SK-N-SH (cell line): ENCODE measurements around the gene ZNF532. TPM values are rescaled to one million over a fixed set of nuclear protein-coding genes. Genes with fewer than 3 reads are reported as not detected.

Experiments
- CTCF ChIA-PET: fragments of 300-600, 350-600 bp; formaldehyde crosslinking; extraction: SDS; loops from one replicate; lab custom pipeline; 2021; lab: Yijun Ruan, JAX
- POLR2A ChIA-PET: fragments of 350-600 bp; sonication (Branson Sonifier 250); formaldehyde crosslinking; extraction: SDS; loops from one replicate; lab custom pipeline; 2020; ENCODE audit warnings: antibody characterized with exemption, inconsistent platforms; lab: Yijun Ruan, JAX
- DNase-seq: peaks from one replicate; pipeline ENCODE4 v3.0.0; 2012
- H2AFZ ChIP-seq: fragments of 200-600 bp; sonication (generic); 2 replicates; pipeline ENCODE4 v1.8.1; 2016; ENCODE audit warnings: antibody characterized with exemption, mild to moderate bottlenecking, low read depth
- H3F3A ChIP-seq: fragments of 200-600 bp; sonication (generic); replicated peaks from 2 replicates; pipeline ENCODE3; 2016; ENCODE audit warnings: antibody characterized with exemption, mild to moderate bottlenecking; ENCODE audit not compliant: insufficient read depth
- H3K27ac ChIP-seq, 2 experiments: fragments of 200-500 bp in 1 of 2; fragments of 200-600 bp in 1 of 2; sonication (Bioruptor generic) in 1 of 2; sonication (generic), shearing (Covaris generic) in 1 of 2; 2 replicates each; pipeline versions ENCODE4 v1.5.1 to v1.6.1; 2014 to 2016; ENCODE audit warnings: low read depth in 2 of 2, inconsistent platforms in 1 of 2, low read length in 1 of 2, mild to moderate bottlenecking in 1 of 2, mixed read lengths in 1 of 2
- H3K27me3 ChIP-seq: fragments of 200-600 bp; sonication (generic), shearing (Covaris generic); 2 replicates; pipeline ENCODE4 v1.6.1; 2016; ENCODE audit warnings: mixed run types; ENCODE audit not compliant: insufficient read depth
- H3K36me3 ChIP-seq, 2 experiments: fragments of 200-500 bp in 1 of 2; fragments of 200-600 bp in 1 of 2; sonication (Bioruptor generic) in 1 of 2; sonication (generic) in 1 of 2; replicated peaks in 1 of 2; 2 replicates each; pipeline versions ENCODE3 to v1.5.1; 2014 to 2016; ENCODE audit warnings: low read length in 1 of 2, mild to moderate bottlenecking in 1 of 2; ENCODE audit not compliant: insufficient read depth in 2 of 2, control insufficient read depth in 1 of 2
- H3K4me1 ChIP-seq, 2 experiments: fragments of 200-500 bp in 1 of 2; fragments of 200-600 bp in 1 of 2; sonication (Bioruptor generic) in 1 of 2; sonication (generic), shearing (Covaris generic) in 1 of 2; 2 replicates each; pipeline versions ENCODE4 v1.5.1 to v1.6.1; 2014 to 2016; ENCODE audit warnings: low read depth in 1 of 2, low read length in 1 of 2, mixed run types in 1 of 2; ENCODE audit not compliant: insufficient read depth in 2 of 2, control insufficient read depth in 1 of 2
- H3K4me2 ChIP-seq: fragments of 200-600 bp; sonication (generic), shearing (Covaris generic); 2 replicates; pipeline ENCODE4 v1.6.1; 2017; ENCODE audit warnings: mixed run types
- H3K4me3 ChIP-seq, 2 experiments: fragments of 200-500 bp in 1 of 2; fragments of 200-600 bp in 1 of 2; sonication (Bioruptor generic) in 1 of 2; sonication (generic), shearing (Covaris generic) in 1 of 2; 2 replicates each; pipeline versions ENCODE4 v1.5.1 to v1.8.1; 2014 to 2016; ENCODE audit warnings: low read depth in 2 of 2, inconsistent platforms in 1 of 2, low read length in 1 of 2, mild to moderate bottlenecking in 1 of 2, mixed read lengths in 1 of 2, moderate library complexity in 1 of 2
- H3K79me2 ChIP-seq: fragments of 200-600 bp; sonication (generic); 2 replicates; pipeline ENCODE4 v1.8.1; 2017; ENCODE audit warnings: mild to moderate bottlenecking; ENCODE audit not compliant: insufficient read depth
- H3K9ac ChIP-seq: fragments of 200-600 bp; sonication (generic); 2 replicates; pipeline ENCODE4 v1.6.1; 2017; ENCODE audit warnings: mixed run types
- H3K9me2 ChIP-seq: fragments of 200-600 bp; sonication (generic); 2 replicates; pipeline ENCODE4 v1.6.1; 2017; ENCODE audit warnings: mixed run types
- H3K9me3 ChIP-seq: fragments of 200-600 bp; sonication (generic); 2 replicates; pipeline ENCODE4 v1.6.1; 2017; ENCODE audit warnings: mixed run types, mild to moderate bottlenecking, moderate library complexity
- H4K20me1 ChIP-seq: fragments of 200-600 bp; sonication (generic); 2 replicates; pipeline ENCODE4 v1.6.1; 2017; ENCODE audit warnings: mild to moderate bottlenecking, mixed run types; ENCODE audit not compliant: insufficient read depth
- ELF1 ChIP-seq: IDR thresholded peaks from 2 replicates; pipeline ENCODE4 v1.4.0; 2012
- EP300 ChIP-seq, 2 experiments: IDR thresholded peaks; 2 replicates each; pipeline versions ENCODE4 v1.4.0 to v1.6.1; 2012; ENCODE audit warnings: borderline replicate concordance in 1 of 2, low read depth in 1 of 2, low read length in 1 of 2
- EZH2phosphoT487 ChIP-seq: fragments of 200-600 bp; sonication (generic); IDR thresholded peaks from 2 replicates; pipeline ENCODE4 v1.6.1; 2017; ENCODE audit warnings: low read depth, mixed run types, mild to moderate bottlenecking, antibody characterized with exemption, moderate library complexity, borderline replicate concordance
- FOXJ3 ChIP-seq: sonication (generic); formaldehyde crosslinking; IDR thresholded peaks from 2 replicates; pipeline ENCODE4 v1.5.1; 2020; ENCODE audit warnings: mild to moderate bottlenecking, missing genetic modification reagents
- GATA2 ChIP-seq: sonication (generic); formaldehyde crosslinking; IDR thresholded peaks from 2 replicates; pipeline ENCODE4 v1.5.0; 2020; ENCODE audit warnings: mild to moderate bottlenecking, missing genetic modification reagents
- JUND ChIP-seq: IDR thresholded peaks from 2 replicates; pipeline ENCODE4 v1.4.0; 2012
- MXI1 ChIP-seq: IDR thresholded peaks from 2 replicates; pipeline ENCODE4 v1.6.1; 2012; ENCODE audit warnings: mild to moderate bottlenecking, low read depth, low read length, improper control_type of control experiment
- NFIC ChIP-seq: IDR thresholded peaks from 2 replicates; pipeline ENCODE4 v1.4.0; 2012; ENCODE audit warnings: borderline replicate concordance
- NRF1 ChIP-seq: IDR thresholded peaks from 2 replicates; pipeline ENCODE4 v1.6.1; 2012; ENCODE audit warnings: low read depth, mild to moderate bottlenecking, low read length
- POLR2AphosphoS5 ChIP-seq: IDR thresholded peaks from 2 replicates; pipeline ENCODE4 v1.6.1; 2012; ENCODE audit warnings: low read depth, low read length
- RXRA ChIP-seq: IDR thresholded peaks from 2 replicates; pipeline ENCODE4 v1.4.0; 2012; ENCODE audit warnings: low read depth, mild to moderate bottlenecking, borderline replicate concordance
- SIN3A ChIP-seq: IDR thresholded peaks from 2 replicates; pipeline ENCODE4 v1.6.1; 2012; ENCODE audit warnings: low read depth, mild to moderate bottlenecking, low read length, moderate library complexity, borderline replicate concordance
- TAF1 ChIP-seq: IDR thresholded peaks from 2 replicates; pipeline ENCODE4 v1.6.1; 2012; ENCODE audit warnings: low read depth, mild to moderate bottlenecking, low read length, moderate library complexity, borderline replicate concordance
- TCF12 ChIP-seq: IDR thresholded peaks from 2 replicates; pipeline ENCODE4 v1.4.0; 2012
- TEAD4 ChIP-seq: IDR thresholded peaks from 2 replicates; pipeline ENCODE4 v1.4.0; 2012; ENCODE audit warnings: mild to moderate bottlenecking, borderline replicate concordance; ENCODE audit not compliant: insufficient read depth
- WGBS: methylation state at CpG from one replicate; pipeline ENCODE4 v1.1.6; 2017; ENCODE audit warnings: low lambda C conversion rate; 5-methylcytosine and 5-hydroxymethylcytosine counted together
- polyA plus RNA-seq, 3 experiments: library from polyadenylated mRNA; depleted of rRNA; stranded (reverse); fragments of >200 nt; gene quantifications; 2 replicates each; pipeline ENCODE4 v1.2.3, GENCODE V29; 2012
- TF ChIP-seq, protein P1 (sequence below): fragments of 200-600 bp; sonication (generic); IDR thresholded peaks from 2 replicates; pipeline ENCODE4 v1.6.1; 2017; ENCODE audit warnings: antibody characterized with exemption, mild to moderate bottlenecking, moderate library complexity
- TF ChIP-seq, protein P2 (sequence below): IDR thresholded peaks from 2 replicates; pipeline ENCODE4 v1.4.0; 2012; ENCODE audit warnings: low read depth, borderline replicate concordance
- TF ChIP-seq, protein P3 (sequence below): fragments of 150-350 bp; IDR thresholded peaks from 2 replicates; pipeline ENCODE4 v1.6.1; 2017; ENCODE audit warnings: antibody characterized with exemption, low read length, low read depth, borderline replicate concordance
- TF ChIP-seq, protein P4 (sequence below): IDR thresholded peaks from 2 replicates; pipeline ENCODE4; 2012

Gene ZNF532
- polyA plus RNA-seq, 1 of the 3 experiments (the other 2 are of a cell fraction) = 34.7 TPM

DNA sequence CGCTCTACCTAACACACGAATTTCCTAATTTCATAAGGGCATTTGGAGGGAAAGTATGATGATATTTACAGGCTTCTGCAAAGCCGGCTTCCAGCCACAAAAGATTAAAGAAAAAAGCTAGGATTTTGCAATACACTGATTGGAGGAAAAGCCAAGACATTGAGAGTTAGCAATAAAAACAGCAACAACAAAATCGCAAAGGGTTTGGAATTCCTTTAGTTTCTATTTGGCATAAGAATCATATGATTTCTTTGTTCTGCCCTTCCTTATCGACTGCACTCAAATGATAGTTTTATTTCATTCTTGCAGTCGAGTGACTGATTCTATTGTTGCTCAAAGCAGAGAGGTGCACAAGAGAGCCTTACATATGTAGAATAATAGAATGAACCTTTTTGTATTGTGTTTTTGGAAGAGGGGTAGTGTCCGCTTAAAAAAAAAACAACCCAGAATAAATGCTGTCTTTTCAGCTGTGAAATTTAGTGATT is 3.9 kb upstream of the ZNF532 start (continued):
- TF ChIP-seq, protein P1, sequence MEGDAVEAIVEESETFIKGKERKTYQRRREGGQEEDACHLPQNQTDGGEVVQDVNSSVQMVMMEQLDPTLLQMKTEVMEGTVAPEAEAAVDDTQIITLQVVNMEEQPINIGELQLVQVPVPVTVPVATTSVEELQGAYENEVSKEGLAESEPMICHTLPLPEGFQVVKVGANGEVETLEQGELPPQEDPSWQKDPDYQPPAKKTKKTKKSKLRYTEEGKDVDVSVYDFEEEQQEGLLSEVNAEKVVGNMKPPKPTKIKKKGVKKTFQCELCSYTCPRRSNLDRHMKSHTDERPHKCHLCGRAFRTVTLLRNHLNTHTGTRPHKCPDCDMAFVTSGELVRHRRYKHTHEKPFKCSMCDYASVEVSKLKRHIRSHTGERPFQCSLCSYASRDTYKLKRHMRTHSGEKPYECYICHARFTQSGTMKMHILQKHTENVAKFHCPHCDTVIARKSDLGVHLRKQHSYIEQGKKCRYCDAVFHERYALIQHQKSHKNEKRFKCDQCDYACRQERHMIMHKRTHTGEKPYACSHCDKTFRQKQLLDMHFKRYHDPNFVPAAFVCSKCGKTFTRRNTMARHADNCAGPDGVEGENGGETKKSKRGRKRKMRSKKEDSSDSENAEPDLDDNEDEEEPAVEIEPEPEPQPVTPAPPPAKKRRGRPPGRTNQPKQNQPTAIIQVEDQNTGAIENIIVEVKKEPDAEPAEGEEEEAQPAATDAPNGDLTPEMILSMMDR = no peak
- TF ChIP-seq RXRA (no peak), TEAD4 (no peak), EP300 (IDR thresholded peaks at IDR 0.05; ENCODE audit: borderline replicate concordance in 1 of 2, low read depth in 1 of 2, low read length in 1 of 2) (no peak), SIN3A (no peak), MXI1 (no peak), NFIC (no peak), NRF1 (no peak)
- TF ChIP-seq, protein P2, sequence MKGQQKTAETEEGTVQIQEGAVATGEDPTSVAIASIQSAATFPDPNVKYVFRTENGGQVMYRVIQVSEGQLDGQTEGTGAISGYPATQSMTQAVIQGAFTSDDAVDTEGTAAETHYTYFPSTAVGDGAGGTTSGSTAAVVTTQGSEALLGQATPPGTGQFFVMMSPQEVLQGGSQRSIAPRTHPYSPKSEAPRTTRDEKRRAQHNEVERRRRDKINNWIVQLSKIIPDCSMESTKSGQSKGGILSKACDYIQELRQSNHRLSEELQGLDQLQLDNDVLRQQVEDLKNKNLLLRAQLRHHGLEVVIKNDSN = no peak
- TF ChIP-seq, protein P3, sequence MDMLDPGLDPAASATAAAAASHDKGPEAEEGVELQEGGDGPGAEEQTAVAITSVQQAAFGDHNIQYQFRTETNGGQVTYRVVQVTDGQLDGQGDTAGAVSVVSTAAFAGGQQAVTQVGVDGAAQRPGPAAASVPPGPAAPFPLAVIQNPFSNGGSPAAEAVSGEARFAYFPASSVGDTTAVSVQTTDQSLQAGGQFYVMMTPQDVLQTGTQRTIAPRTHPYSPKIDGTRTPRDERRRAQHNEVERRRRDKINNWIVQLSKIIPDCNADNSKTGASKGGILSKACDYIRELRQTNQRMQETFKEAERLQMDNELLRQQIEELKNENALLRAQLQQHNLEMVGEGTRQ = no peak
- TF ChIP-seq, all 33 proteins: peak for 0

DNA sequence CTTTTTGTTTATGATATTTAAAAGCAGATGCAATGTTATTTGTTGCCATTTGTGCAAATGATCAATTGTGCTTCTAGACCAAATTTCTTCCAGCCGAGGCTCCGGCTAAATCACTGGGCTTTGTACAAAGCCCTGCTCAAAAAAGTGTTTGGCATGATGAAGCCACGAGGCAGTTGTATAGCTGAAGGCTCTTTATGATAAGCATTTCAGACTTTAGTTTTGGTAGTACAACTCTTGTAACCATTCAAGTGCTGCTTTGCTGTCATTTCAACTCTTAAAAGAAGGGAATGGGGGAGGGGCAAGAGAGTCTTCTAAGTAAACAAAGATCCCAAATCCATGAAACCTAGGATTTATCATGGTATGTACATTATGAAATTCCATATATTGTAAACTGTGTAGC is 3.3 kb upstream of the ZNF532 start:
- Histone ChIP-seq H3K4me1 (peaks cover 24 to 33% of the 10 kb centered on the region in 2 experiments), H3K9me2 (no peaks in the 10 kb centered on the region), H3K9me3 (no peaks in the 10 kb centered on the region), H3K9ac (no peak overlapping the region), H3K79me2 (peaks cover 28% of the 10 kb centered on the region), H4K20me1 (no peaks in the 10 kb centered on the region), H2AFZ (no peak overlapping the region), H3K27ac (no peak overlapping the region), H3K36me3 (peaks cover 0 to 6% of the 10 kb centered on the region in 2 experiments), H3K4me2 (no peak overlapping the region), H3F3A (peaks cover 11% of the 10 kb centered on the region), H3K4me3 (no peak overlapping the region), H3K27me3 (no peaks in the 10 kb centered on the region)
- ChIA-PET POLR2A (interaction anchor here (0.6 kb wide), 1 partner anchor 203 kb away, joined by 4 read pairs; no protein-coding TSS in a partner anchor), CTCF (interaction anchor here (1.0 to 1.9 kb wide), 2 partner anchors 93 to 97 kb away, joined by 5 read pairs; no protein-coding TSS in a partner anchor)
- no peak for DNase-seq
- WGBS = 95% methylated on average over 3 of the region's 3 CpGs
- TF ChIP-seq TCF12 (no peak), EZH2phosphoT487 (no peak), JUND (no peak), FOXJ3 (CRISPR knock-in tag) (no peak), GATA2 (no peak), ELF1 (no peak), MXI1 (no peak), TAF1 (no peak), POLR2AphosphoS5 (no peak)
- TF ChIP-seq, protein P4, sequence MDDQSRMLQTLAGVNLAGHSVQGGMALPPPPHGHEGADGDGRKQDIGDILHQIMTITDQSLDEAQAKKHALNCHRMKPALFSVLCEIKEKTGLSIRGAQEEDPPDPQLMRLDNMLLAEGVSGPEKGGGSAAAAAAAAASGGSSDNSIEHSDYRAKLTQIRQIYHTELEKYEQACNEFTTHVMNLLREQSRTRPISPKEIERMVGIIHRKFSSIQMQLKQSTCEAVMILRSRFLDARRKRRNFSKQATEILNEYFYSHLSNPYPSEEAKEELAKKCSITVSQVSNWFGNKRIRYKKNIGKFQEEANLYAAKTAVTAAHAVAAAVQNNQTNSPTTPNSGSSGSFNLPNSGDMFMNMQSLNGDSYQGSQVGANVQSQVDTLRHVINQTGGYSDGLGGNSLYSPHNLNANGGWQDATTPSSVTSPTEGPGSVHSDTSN = no peak
